Measurements from ENCODE around the gene ARID1B.

DNA sequence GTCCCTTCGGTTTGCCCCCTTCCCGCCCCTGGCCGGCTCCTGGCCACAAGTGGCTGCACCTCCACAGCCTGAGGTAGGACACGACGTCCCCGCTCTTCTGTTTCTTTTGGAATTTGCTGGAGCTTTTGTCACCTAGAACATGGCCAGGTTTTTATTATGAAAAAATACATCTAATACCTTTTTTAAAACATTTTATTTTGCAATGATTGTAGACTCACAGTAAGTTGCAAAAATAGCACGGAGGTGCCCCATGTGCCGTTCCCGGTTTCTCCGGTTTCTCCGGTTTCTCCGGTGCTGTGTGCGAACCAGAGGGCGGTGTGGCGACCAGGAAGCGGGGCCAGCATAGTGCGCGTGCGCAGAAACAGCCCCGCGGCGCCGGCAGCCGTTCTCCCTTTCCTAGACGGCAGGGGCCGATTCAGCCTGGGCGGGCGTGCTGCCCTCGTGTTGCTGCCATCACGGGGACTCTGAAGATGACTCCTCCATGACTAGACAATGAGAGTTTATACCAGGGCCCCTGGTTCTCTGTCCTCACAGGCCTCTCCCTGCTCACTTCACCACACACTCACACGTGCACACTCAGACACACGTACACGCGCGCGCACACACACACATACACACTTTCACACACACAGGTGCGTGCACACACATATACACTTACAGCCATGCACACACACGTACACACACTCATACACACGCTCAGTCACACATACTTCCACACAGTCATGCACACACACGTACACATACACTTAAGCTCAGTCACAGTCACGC lies 444.1 kb downstream of the ARID1B start:
- TF ChIP-seq, protein P1, sequence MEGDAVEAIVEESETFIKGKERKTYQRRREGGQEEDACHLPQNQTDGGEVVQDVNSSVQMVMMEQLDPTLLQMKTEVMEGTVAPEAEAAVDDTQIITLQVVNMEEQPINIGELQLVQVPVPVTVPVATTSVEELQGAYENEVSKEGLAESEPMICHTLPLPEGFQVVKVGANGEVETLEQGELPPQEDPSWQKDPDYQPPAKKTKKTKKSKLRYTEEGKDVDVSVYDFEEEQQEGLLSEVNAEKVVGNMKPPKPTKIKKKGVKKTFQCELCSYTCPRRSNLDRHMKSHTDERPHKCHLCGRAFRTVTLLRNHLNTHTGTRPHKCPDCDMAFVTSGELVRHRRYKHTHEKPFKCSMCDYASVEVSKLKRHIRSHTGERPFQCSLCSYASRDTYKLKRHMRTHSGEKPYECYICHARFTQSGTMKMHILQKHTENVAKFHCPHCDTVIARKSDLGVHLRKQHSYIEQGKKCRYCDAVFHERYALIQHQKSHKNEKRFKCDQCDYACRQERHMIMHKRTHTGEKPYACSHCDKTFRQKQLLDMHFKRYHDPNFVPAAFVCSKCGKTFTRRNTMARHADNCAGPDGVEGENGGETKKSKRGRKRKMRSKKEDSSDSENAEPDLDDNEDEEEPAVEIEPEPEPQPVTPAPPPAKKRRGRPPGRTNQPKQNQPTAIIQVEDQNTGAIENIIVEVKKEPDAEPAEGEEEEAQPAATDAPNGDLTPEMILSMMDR (IDR thresholded peaks at IDR 0.05) = peak in 2 of 4 donors; percentile 19 to 21
- TF ChIP-seq POLR2A (IDR thresholded peaks at IDR 0.05) = no peak
